GM23248 (cell line): Measurements from ENCODE around the gene SLC43A2. TPM values are rescaled to one million over a fixed set of nuclear protein-coding genes. Genes with fewer than 3 reads are reported as not detected.
"Not testable (repeated sequence)": the region's sequence is repeated elsewhere in the genome, so short reads cannot be mapped to it uniquely, and the experiment has no call there.

Experiments used
- DNase-seq: peaks from one replicate; pipeline ENCODE4 v3.0.0-alpha.2; 2015
- H2AFZ ChIP-seq: fragments of 200-600 bp; sonication (generic); 2 replicates; pipeline ENCODE4 v1.6.1; 2016; ENCODE audit warnings: antibody characterized with exemption
- H3F3A ChIP-seq: fragments of 200-600 bp; sonication (generic); 2 replicates; pipeline ENCODE4 v1.6.1; 2016; ENCODE audit warnings: mild to moderate bottlenecking, antibody characterized with exemption, mixed run types; ENCODE audit not compliant: insufficient read depth
- H3K27ac ChIP-seq: fragments of 200-600 bp; sonication (generic); 2 replicates; pipeline ENCODE4 v1.5.1; 2016; ENCODE audit warnings: mild to moderate bottlenecking
- H3K27me3 ChIP-seq: fragments of 200-600 bp; sonication (generic); replicated peaks from 2 replicates; pipeline ENCODE4 v1.6.1; 2016; ENCODE audit warnings: mild to moderate bottlenecking; ENCODE audit not compliant: insufficient read depth
- H3K36me3 ChIP-seq: fragments of 200-600 bp; sonication (generic); 2 replicates; pipeline ENCODE4 v1.6.1; 2016; ENCODE audit warnings: low read depth, mild to moderate bottlenecking
- H3K4me1 ChIP-seq: fragments of 200-600 bp; sonication (generic); 2 replicates; pipeline ENCODE4 v1.6.1; 2016; ENCODE audit warnings: mild to moderate bottlenecking; ENCODE audit not compliant: insufficient read depth
- H3K4me2 ChIP-seq: fragments of 200-600 bp; sonication (generic); one replicate; pipeline ENCODE4 v1.6.1; 2016; ENCODE audit warnings: mild to moderate bottlenecking; ENCODE audit not compliant: unreplicated experiment
- H3K4me3 ChIP-seq: fragments of 200-600 bp; sonication (generic); 2 replicates; pipeline ENCODE4 v1.5.1; 2016; ENCODE audit warnings: mild to moderate bottlenecking
- H3K79me2 ChIP-seq: fragments of 200-600 bp; sonication (generic); 2 replicates; pipeline ENCODE4 v1.6.1; 2016; ENCODE audit warnings: mild to moderate bottlenecking; ENCODE audit not compliant: insufficient read depth
- H3K9ac ChIP-seq: fragments of 200-600 bp; sonication (generic); 2 replicates; pipeline ENCODE4 v1.6.1; 2016; ENCODE audit warnings: mild to moderate bottlenecking
- H3K9me2 ChIP-seq: fragments of 200-600 bp; sonication (generic); 2 replicates; pipeline ENCODE4 v1.6.1; 2016; ENCODE audit warnings: mixed run types, mild to moderate bottlenecking, moderate library complexity; ENCODE audit not compliant: insufficient read depth
- H3K9me3 ChIP-seq: fragments of 200-600 bp; sonication (generic); one replicate; pipeline ENCODE4 v1.6.1; 2017; ENCODE audit warnings: low read depth
- H4K20me1 ChIP-seq: fragments of 200-600 bp; sonication (generic); 2 replicates; pipeline ENCODE4 v1.6.0; 2016; ENCODE audit not compliant: insufficient read depth
- EZH2 ChIP-seq: fragments of 200-600 bp; sonication (generic); IDR thresholded peaks from 2 replicates; pipeline ENCODE4 v1.6.1; 2018; ENCODE audit warnings: antibody characterized with exemption, mild to moderate bottlenecking; ENCODE audit not compliant: insufficient read depth, poor library complexity, severe bottlenecking
- EZH2phosphoT487 ChIP-seq: fragments of 200-600 bp; sonication (generic); IDR thresholded peaks from 2 replicates; pipeline ENCODE4 v1.6.1; 2018; ENCODE audit warnings: antibody characterized with exemption, moderate library complexity, mild to moderate bottlenecking, low read depth; ENCODE audit not compliant: insufficient read depth
- WGBS, 2 experiments: methylation state at CpG; one replicate each; pipeline ENCODE4 v1.1.6; 2015 to 2017; ENCODE audit warnings: low lambda C conversion rate in 2 of 2, low coverage in 1 of 2; ENCODE audit errors: missing lambda C conversion rate in 2 of 2; 5-methylcytosine and 5-hydroxymethylcytosine counted together
- in situ Hi-C: fragments of 300-500 bp; cut with MboI; formaldehyde crosslinking; loops from 2 replicates; pipeline ENCODE4 v1.15.0; 2020
- polyA plus RNA-seq: library from polyadenylated mRNA; unstranded; fragments of >200 nt; fragmentation: Nextera tagmentation; extraction: Ambion mirVana; gene quantifications from 2 replicates; pipeline ENCODE4 v1.2.1, GENCODE V29; 2016
- total RNA-seq: library from RNA; depleted of rRNA; stranded (reverse); fragments of >200 nt; shearing (Covaris generic); gene quantifications from 2 replicates; pipeline ENCODE4 v1.2.3, GENCODE V29; 2014

The SLC43A2 gene
- total and polyA plus RNA-seq, 2 experiments from 2014 or later = 6.0 to 8.6 TPM

- Histone ChIP-seq H3K36me3 (no peaks in the 10 kb centered on the region), H4K20me1 (no peaks in the 10 kb centered on the region), H3K4me2 (peak overlapping the region; percentile 46), H3K9me2 (no peaks in the 10 kb centered on the region), H3K9me3 (no peaks in the 10 kb centered on the region), H3K4me1 (peaks cover 8% of the 10 kb centered on the region), H3F3A (no peaks in the 10 kb centered on the region), H3K4me3 (peak overlapping the region; percentile 23), H3K9ac (peak overlapping the region; percentile 66), H3K27ac (peak overlapping the region; percentile 81), H3K79me2 (no peaks in the 10 kb centered on the region), H3K27me3 (no peaks in the 10 kb centered on the region), H2AFZ (peak overlapping the region; percentile 75)
- peak; percentile 96 for DNase-seq
- WGBS, 2 experiments = 1 to 3% methylated on average over 12 of the region's 12 CpGs
- TF ChIP-seq EZH2phosphoT487 = no peak
- no peak for TF ChIP-seq EZH2
- in situ Hi-C loops = no loop called here
Measured at GRCh38 chr17:1577182-1577581, 51.5 kb downstream of the SLC43A2 start.

- H2AFZ ChIP-seq = no peak overlapping the region
- H3K9me3 ChIP-seq = no peaks in the 10 kb centered on the region
- H4K20me1 ChIP-seq = no peaks in the 10 kb centered on the region
- H3K27ac ChIP-seq = peak overlapping the region; percentile 81
- TF ChIP-seq EZH2phosphoT487 = no peak
- no peak for TF ChIP-seq EZH2
- H3K36me3 ChIP-seq = no peaks in the 10 kb centered on the region
- H3K27me3 ChIP-seq = no peaks in the 10 kb centered on the region
- H3K4me1 ChIP-seq = peaks cover 8% of the 10 kb centered on the region
- H3K79me2 ChIP-seq = no peaks in the 10 kb centered on the region
- H3K4me2 ChIP-seq = no peak overlapping the region
- no peak overlapping the region for H3K9ac ChIP-seq
- H3F3A ChIP-seq = no peaks in the 10 kb centered on the region
- H3K9me2 ChIP-seq = no peaks in the 10 kb centered on the region
- DNase-seq = no peak
- 89 to 94% methylated on average over 15 of the region's 15 CpGs for WGBS, 2 experiments
- in situ Hi-C loops = no loop called here
- H3K4me3 ChIP-seq = no peak overlapping the region
Measured at GRCh38 chr17:1576500-1576899, 52.1 kb downstream of the SLC43A2 start.

- H3K27me3 ChIP-seq = no peaks in the 10 kb centered on the region
- 63 to 72% methylated on average over 37 to 45 of the region's 45 CpGs for WGBS, 2 experiments
- H3K79me2 ChIP-seq = no peaks in the 10 kb centered on the region
- H3K4me2 ChIP-seq = no peak overlapping the region
- H3K36me3 ChIP-seq = no peaks in the 10 kb centered on the region
- no peaks in the 10 kb centered on the region for H3F3A ChIP-seq
- H3K9me2 ChIP-seq = no peaks in the 10 kb centered on the region
- in situ Hi-C loops = no loop called here
- H3K4me3 ChIP-seq = no peak overlapping the region
- no peak overlapping the region for H3K27ac ChIP-seq
- H3K9me3 ChIP-seq = no peaks in the 10 kb centered on the region
- no peak for TF ChIP-seq EZH2phosphoT487
- TF ChIP-seq EZH2 = no peak
- no peak for DNase-seq
- H3K9ac ChIP-seq = no peak overlapping the region
- peaks cover 8% of the 10 kb centered on the region for H3K4me1 ChIP-seq
- H4K20me1 ChIP-seq = no peaks in the 10 kb centered on the region
- H2AFZ ChIP-seq = no peak overlapping the region
Measured at GRCh38 chr17:1574697-1575471, 53.8 kb downstream of the SLC43A2 start.

- in situ Hi-C loops = no loop called here
- no peak overlapping the region for H3K4me2 ChIP-seq
Measured at GRCh38 chr17:1573932-1574696, 54.5 kb downstream of the SLC43A2 start.

GRCh38 chr17:1572646-1573045 lies 56.0 kb downstream of the SLC43A2 start:
- H3K4me1 ChIP-seq, H3K9me3 ChIP-seq, in situ Hi-C loops, H3K4me3 ChIP-seq, H2AFZ ChIP-seq, H4K20me1 ChIP-seq, H3K4me2 ChIP-seq, H3F3A ChIP-seq, H3K36me3 ChIP-seq, H3K9ac ChIP-seq, H3K27ac ChIP-seq, H3K79me2 ChIP-seq, H3K9me2 ChIP-seq, H3K27me3 ChIP-seq: not testable (repeated sequence)
- DNase-seq = peak; percentile 51
- 46 to 47% methylated on average over 5 of the region's 5 CpGs for WGBS, 2 experiments

More at GRCh38 chr17:1573932-1574696, 54.5 kb downstream of the SLC43A2 start:
- Histone ChIP-seq H4K20me1 (no peaks in the 10 kb centered on the region), H3K27ac (no peak overlapping the region), H3K9me2 (no peaks in the 10 kb centered on the region), H3K9ac (no peak overlapping the region), H3K9me3 (no peaks in the 10 kb centered on the region), H3K4me1 (peaks cover 8% of the 10 kb centered on the region), H3K36me3 (no peaks in the 10 kb centered on the region), H3K27me3 (no peaks in the 10 kb centered on the region), H2AFZ (no peak overlapping the region), H3K79me2 (no peaks in the 10 kb centered on the region), H3F3A (no peaks in the 10 kb centered on the region), H3K4me3 (no peak overlapping the region)
- no peak for TF ChIP-seq EZH2
- no peak for TF ChIP-seq EZH2phosphoT487
- 21 to 25% methylated on average over 18 to 19 of the region's 19 CpGs for WGBS, 2 experiments
- DNase-seq = peak; percentile 83
